IMR-90 (cell line): Measurements from ENCODE around the gene PPDPF. TPM values are rescaled to one million over a fixed set of nuclear protein-coding genes. Genes with fewer than 3 reads are reported as not detected.

Source experiments
- ATAC-seq: fragments of 200-7000 bp; cut with Tn5 transposase; 2 replicates; pipeline ENCODE4 v1.9.1; 2020; ENCODE audit warnings: low read depth, mild to moderate bottlenecking, moderate library complexity
- BruUV-seq: library from RNA; stranded (reverse); fragments of 400-500 nt; replicated peaks from 2 replicates; lab custom pipeline; 2021; lab: Mats Ljungman, UMichigan
- CTCF ChIA-PET: fragments of 300-600 bp; formaldehyde crosslinking; extraction: SDS; loops from one replicate; lab custom pipeline; 2021; ENCODE audit warnings: antibody characterized with exemption; lab: Yijun Ruan, JAX
- POLR2A ChIA-PET: fragments of 300-600 bp; sonication (Branson Sonifier 250); formaldehyde crosslinking; loops from one replicate; lab custom pipeline; 2022; ENCODE audit warnings: antibody characterized with exemption; ENCODE audit not compliant: unreplicated experiment; lab: Charles Lee
- DNase-seq: peaks from one replicate; pipeline ENCODE4 v3.0.0; 2013
- H2AFZ ChIP-seq: replicated peaks from 2 replicates; pipeline ENCODE3; 2013; ENCODE audit warnings: low read length, mild to moderate bottlenecking; ENCODE audit not compliant: poor library complexity
- H2AK5ac ChIP-seq: 2 replicates; pipeline ENCODE4 v1.6.1; 2013; ENCODE audit warnings: low read depth, low read length, inconsistent platforms
- H2AK9ac ChIP-seq: replicated peaks from 2 replicates; pipeline ENCODE3; 2013; ENCODE audit warnings: mild to moderate bottlenecking, low read depth, low read length, moderate library complexity; ENCODE audit not compliant: poor library complexity
- H2BK120ac ChIP-seq: 2 replicates; pipeline ENCODE4 v1.6.1; 2013; ENCODE audit warnings: low read depth, low read length, inconsistent platforms
- H2BK15ac ChIP-seq: 3 replicates; pipeline ENCODE4 v1.6.1; 2013; ENCODE audit warnings: low read depth, low read length, inconsistent platforms
- H2BK20ac ChIP-seq: 2 replicates; pipeline ENCODE4 v1.6.1; 2013; ENCODE audit warnings: low read depth, mild to moderate bottlenecking, inconsistent platforms, low read length, moderate library complexity
- H2BK5ac ChIP-seq: 2 replicates; pipeline ENCODE4 v1.6.1; 2013; ENCODE audit warnings: mild to moderate bottlenecking, low read depth, low read length, inconsistent platforms; ENCODE audit not compliant: poor library complexity, severe bottlenecking
- H3K14ac ChIP-seq: replicated peaks from 2 replicates; pipeline ENCODE4 v1.6.1; 2013; ENCODE audit warnings: low read depth, low read length, inconsistent platforms
- H3K18ac ChIP-seq: 2 replicates; pipeline ENCODE4 v1.6.1; 2013; ENCODE audit warnings: low read depth, low read length, control low read depth
- H3K23ac ChIP-seq: 2 replicates; pipeline ENCODE4 v1.6.1; 2013; ENCODE audit warnings: low read depth, low read length, inconsistent platforms
- H3K27ac ChIP-seq: 2 replicates; pipeline ENCODE4 v1.5.1; 2013; ENCODE audit warnings: mild to moderate bottlenecking, control low read depth, low read length; ENCODE audit not compliant: insufficient read depth
- H3K27me3 ChIP-seq: 2 replicates; pipeline ENCODE4 v1.6.1; 2013; ENCODE audit warnings: low read length; ENCODE audit not compliant: control insufficient read depth, insufficient read depth
- H3K36me3 ChIP-seq: 2 replicates; pipeline ENCODE4 v1.6.1; 2013; ENCODE audit warnings: low read length, mixed read lengths; ENCODE audit not compliant: control insufficient read depth, insufficient read depth
- H3K4ac ChIP-seq: 2 replicates; pipeline ENCODE4 v1.6.1; 2013; ENCODE audit warnings: low read depth, low read length, inconsistent platforms
- H3K4me1 ChIP-seq: 2 replicates; pipeline ENCODE4 v1.6.1; 2013; ENCODE audit warnings: low read length, mixed read lengths; ENCODE audit not compliant: control insufficient read depth, insufficient read depth
- H3K4me2 ChIP-seq: 2 replicates; pipeline ENCODE4 v1.6.1; 2013; ENCODE audit warnings: low read depth, mild to moderate bottlenecking, control low read depth, low read length, moderate library complexity
- H3K4me3 ChIP-seq: 2 replicates; pipeline ENCODE4 v1.5.1; 2013; ENCODE audit warnings: low read depth, mild to moderate bottlenecking, control low read depth, low read length, moderate library complexity; ENCODE audit not compliant: insufficient read depth
- H3K56ac ChIP-seq: 2 replicates; pipeline ENCODE4 v1.6.1; 2013; ENCODE audit warnings: low read length, inconsistent platforms; ENCODE audit not compliant: insufficient read depth; ENCODE audit errors: extremely low read depth
- H3K79me1 ChIP-seq, 2 experiments: 2 replicates each; pipeline ENCODE4 v1.6.1; 2013; ENCODE audit warnings: low read length in 2 of 2, inconsistent platforms in 1 of 2, low read depth in 1 of 2
- H3K9ac ChIP-seq: 2 replicates; pipeline ENCODE4 v1.6.1; 2013; ENCODE audit warnings: low read depth, low read length, control low read depth
- H3K9me1 ChIP-seq: 2 replicates; pipeline ENCODE4 v1.6.1; 2013; ENCODE audit warnings: low read length, inconsistent platforms; ENCODE audit not compliant: insufficient read depth
- H3K9me3 ChIP-seq: 2 replicates; pipeline ENCODE4 v1.6.1; 2013; ENCODE audit warnings: low read length; ENCODE audit not compliant: control insufficient read depth, insufficient read depth
- H4K20me1 ChIP-seq: 2 replicates; pipeline ENCODE4 v1.6.1; 2013; ENCODE audit warnings: low read length, inconsistent platforms; ENCODE audit not compliant: insufficient read depth
- H4K5ac ChIP-seq: 2 replicates; pipeline ENCODE4 v1.6.1; 2013; ENCODE audit warnings: mild to moderate bottlenecking, low read depth, low read length, control low read depth
- H4K8ac ChIP-seq, 2 experiments: 2 replicates each; pipeline ENCODE4 v1.6.1; 2013; ENCODE audit warnings: low read depth in 2 of 2, low read length in 2 of 2, control low read depth in 1 of 2, inconsistent platforms in 1 of 2
- H4K91ac ChIP-seq: 2 replicates; pipeline ENCODE4 v1.6.1; 2013; ENCODE audit warnings: low read depth, low read length, inconsistent platforms; ENCODE audit not compliant: insufficient read depth
- CTCF ChIP-seq: conservative IDR thresholded peaks from 2 replicates; pipeline ENCODE4 v1.5.1; 2012; ENCODE audit warnings: mild to moderate bottlenecking, low read depth, low read length, improper control_type of control experiment
- ELK1 ChIP-seq: fragments of 150-350 bp; IDR thresholded peaks from 2 replicates; pipeline ENCODE4 v1.6.1; 2016; ENCODE audit warnings: low read depth, mild to moderate bottlenecking, low read length, moderate library complexity, borderline replicate concordance
- RFX5 ChIP-seq: IDR thresholded peaks from 2 replicates; pipeline ENCODE4 v1.8.0; 2012; ENCODE audit warnings: low read depth, mild to moderate bottlenecking, low read length, moderate library complexity
- SMC3 ChIP-seq: fragments of 150-350 bp; IDR thresholded peaks from 2 replicates; pipeline ENCODE4 v1.6.1; 2016; ENCODE audit warnings: low read depth, mild to moderate bottlenecking, antibody characterized with exemption, low read length, moderate library complexity
- WGBS, 2 experiments: methylation state at CpG; one replicate each; pipeline versions ENCODE4 v1.1.5 to v1.1.7; 2013; ENCODE audit warnings: missing lambda C conversion rate in 2 of 2; ENCODE audit not compliant: insufficient read length in 1 of 2; ENCODE audit errors: extremely low coverage in 2 of 2; 5-methylcytosine and 5-hydroxymethylcytosine counted together
- dilution Hi-C: fragments of 300-500 bp; cut with HindIII; formaldehyde crosslinking; loops from one replicate; pipeline ENCODE4 v1.14.3; 2018; ENCODE audit warnings: low sequenced_read_pairs; ENCODE audit not compliant: unreplicated experiment
- in situ Hi-C: fragments of 300-500 bp; cut with MboI; formaldehyde crosslinking; loops from 3 replicates; pipeline ENCODE4 v1.14.3; 2019; ENCODE audit warnings: low sequenced_read_pairs, inconsistent platforms, mixed read lengths
- intact Hi-C: fragments of 100-400 bp; cut with micrococcal nuclease; formaldehyde crosslinking; loops from 2 replicates; pipeline ENCODE4 v1.10.0; 2022
- polyA plus RNA-seq, 3 experiments: library from polyadenylated mRNA; depleted of rRNA; stranded (reverse); fragments of >200 nt; gene quantifications; 2 replicates each; pipeline ENCODE4 v1.2.3, GENCODE V29; 2012; ENCODE audit warnings: low replicate concordance in 1 of 3
- total RNA-seq: library from RNA; depleted of rRNA; stranded (reverse); fragments of >200 nt; gene quantifications from 2 replicates; pipeline ENCODE4 v1.2.3, GENCODE V29; 2012

The PPDPF gene
- total and polyA plus RNA-seq, 2 of the 4 experiments (the other 2 are of a cell fraction): 12.9 to 171 TPM

- DNase-seq: no peak
- Histone ChIP-seq H2BK5ac (no peak overlapping the region), H3K9me3 (no peaks in the 10 kb centered on the region), H4K5ac (no peak overlapping the region), H3K4me2 (no peak overlapping the region), H3K27ac (no peak overlapping the region), H3K18ac (no peak overlapping the region), H4K91ac (no peak overlapping the region), H2AK9ac (no peak overlapping the region), H3K4me1 (peaks cover 12% of the 10 kb centered on the region), H3K14ac (no peak overlapping the region), H2BK20ac (no peak overlapping the region), H3K56ac (no peak overlapping the region), H3K27me3 (no peaks in the 10 kb centered on the region; the same call in 1 of the 2 replicates), H3K23ac (no peak overlapping the region), H2BK15ac (no peak overlapping the region), H2AFZ (no peak overlapping the region), H4K20me1 (peaks cover 17% of the 10 kb centered on the region), H3K79me1 (peaks cover 12 to 25% of the 10 kb centered on the region in 2 experiments; a peak in 3 of 4 replicates), H3K9ac (no peak overlapping the region), H3K4me3 (no peak overlapping the region), H3K9me1 (peaks cover 10% of the 10 kb centered on the region; the same call in 1 of the 2 replicates), H3K4ac (no peak overlapping the region), H2BK120ac (no peak overlapping the region), H3K36me3 (peaks cover 11% of the 10 kb centered on the region), H2AK5ac (no peak overlapping the region), H4K8ac (no peak overlapping the region)
- ChIA-PET POLR2A (no interaction called here), CTCF (no interaction called here)
- BruUV-seq: no TSS peak
- TF ChIP-seq SMC3 (no peak), ELK1 (no peak), RFX5 (no peak), CTCF (no peak)
- WGBS, 2 experiments: 89% methylated on average over 13 of the region's 32 CpGs; no CpG with 5 or more reads in 1 of the 2 experiments
- ATAC-seq: no peak
- in situ Hi-C loops (no loop called here), intact Hi-C loops (no loop called here), dilution Hi-C loops (no loop called here)
Observed at GRCh38 chr20:63517376-63518309, 2.9 kb upstream of the PPDPF start.
